Left lung (tissue), 14 donors: Measurements from ENCODE around the gene MRGPRF. TPM values are rescaled to one million over a fixed set of nuclear protein-coding genes. Genes with fewer than 3 reads are reported as not detected.

Experiments used
- ATAC-seq: fragments of 200-7000 bp; cut with Tn5 transposase; one replicate; pipeline ENCODE4 v1.9.1; 2020; ENCODE audit warnings: moderate library complexity
- DNase-seq, 4 donors: peaks; one replicate each; pipeline ENCODE4 v3.0.0-alpha.2; 2013 to 2020
- H3K27ac ChIP-seq, 2 donors: fragments of 200-600 bp; sonication (generic) in 1 of 2; one replicate each; pipeline versions ENCODE4 v1.5.0 to v1.8.0; 2020 to 2021
- H3K27me3 ChIP-seq, 2 donors: fragments of 200-600 bp; sonication (generic) in 1 of 2; one replicate each; pipeline versions ENCODE4 v1.5.0 to v1.8.0; 2020 to 2021
- H3K36me3 ChIP-seq, 2 donors: fragments of 200-600 bp; sonication (generic) in 1 of 2; one replicate each; pipeline versions ENCODE4 v1.5.0 to v1.8.0; 2020 to 2021
- H3K4me1 ChIP-seq, 2 donors: fragments of 200-600 bp; one replicate each; pipeline ENCODE4 v1.8.0; 2021
- H3K4me3 ChIP-seq, 2 donors: fragments of 200-600 bp; sonication (generic) in 1 of 2; one replicate each; pipeline versions ENCODE4 v1.5.0 to v1.8.0; 2020 to 2021; ENCODE audit warnings: mild to moderate bottlenecking in 1 of 2
- H3K9me3 ChIP-seq, 2 donors: fragments of 200-600 bp; sonication (generic) in 1 of 2; one replicate each; pipeline versions ENCODE4 v1.5.0 to v1.8.0; 2020 to 2021
- intact Hi-C, 2 donors: fragments of 100-400 bp; cut with DNase I; formaldehyde crosslinking; loops; one replicate each; pipeline versions ENCODE4 v1.11.2 to v1.14.2; 2022
- long read RNA-seq, 12 donors: library from polyadenylated mRNA in 2 of 12; unstranded in 2 of 12; transcript quantifications; one replicate each; pipeline ENCODE4 v2.0.0 and lab custom pipeline, GENCODE V29; 2019 to 2026
- polyA plus RNA-seq, 6 donors: library from polyadenylated mRNA; unstranded; fragments of 120-200 nt; gene quantifications; one replicate each; pipeline ENCODE4 v1.2.1, GENCODE V29; 2013; ENCODE audit not compliant: insufficient read length in 6 of 6
- total RNA-seq, 2 donors: library from RNA; stranded (reverse); fragmentation: NEBNext Ultra II Directional; extraction: Animal tissue kit (Norgen Biotek cat#: 25700); gene quantifications; one replicate each; pipeline ENCODE4 v1.2.1, GENCODE V29; 2021
- TF ChIP-seq, protein P1 (sequence below), 2 donors: fragments of 200-600 bp; sonication (generic) in 1 of 2; IDR thresholded peaks; one replicate each; pipeline versions ENCODE4 v1.5.0 to v1.8.0; 2021; ENCODE audit warnings: antibody characterized with exemption in 2 of 2
- donor health status: DM: no; HTN: yes; CAD: no.
- donor health status: DM: no; HTN: no; CAD: no.

The MRGPRF gene, protein sequence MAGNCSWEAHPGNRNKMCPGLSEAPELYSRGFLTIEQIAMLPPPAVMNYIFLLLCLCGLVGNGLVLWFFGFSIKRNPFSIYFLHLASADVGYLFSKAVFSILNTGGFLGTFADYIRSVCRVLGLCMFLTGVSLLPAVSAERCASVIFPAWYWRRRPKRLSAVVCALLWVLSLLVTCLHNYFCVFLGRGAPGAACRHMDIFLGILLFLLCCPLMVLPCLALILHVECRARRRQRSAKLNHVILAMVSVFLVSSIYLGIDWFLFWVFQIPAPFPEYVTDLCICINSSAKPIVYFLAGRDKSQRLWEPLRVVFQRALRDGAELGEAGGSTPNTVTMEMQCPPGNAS
- total RNA-seq (10 to 100 TPM; 12.6 to 22.6 TPM), polyA plus RNA-seq (1 to 10 TPM; 4.2 to 8.5 (median 5.0) TPM)
- long read RNA-seq, donor 1, transcript MRGPRF-201 (3 exons, 2,295 nt): major isoform, 8 of 9 reads
- long read RNA-seq, donor 1, partial matches to known transcripts: 0 of 9 reads
- long read RNA-seq, donor 1, other reads (novel, unspliced or antisense): 0 of 9 reads
- long read RNA-seq, donor 2, partial matches to known transcripts: 0 of 4 reads
- long read RNA-seq, donor 2, other reads (novel, unspliced or antisense): 0 of 4 reads
- long read RNA-seq, donor 3, partial matches to known transcripts: 0 of 1 reads
- long read RNA-seq, donor 3, other reads (novel, unspliced or antisense): 0 of 1 reads
- long read RNA-seq, donor 4, partial matches to known transcripts: 1 of 3 reads
- long read RNA-seq, donor 4, other reads (novel, unspliced or antisense): 0 of 3 reads
- long read RNA-seq, donor 5, partial matches to known transcripts: 0 of 2 reads
- long read RNA-seq, donor 5, other reads (novel, unspliced or antisense): 0 of 2 reads
- long read RNA-seq, donor 6, partial matches to known transcripts: 0 of 3 reads
- long read RNA-seq, donor 6, other reads (novel, unspliced or antisense): 0 of 3 reads
- long read RNA-seq, donor 7: 0 reads
- long read RNA-seq, donor 8, transcript MRGPRF-201 (3 exons, 2,295 nt): major isoform, 5 of 5 reads
- long read RNA-seq, donor 8, partial matches to known transcripts: 0 of 5 reads
- long read RNA-seq, donor 8, other reads (novel, unspliced or antisense): 0 of 5 reads
- long read RNA-seq, donor 9: 0 reads
- long read RNA-seq, donor 10, transcript MRGPRF-201 (3 exons, 2,295 nt): major isoform, 29 of 32 reads
- long read RNA-seq, donor 10, partial matches to known transcripts: 0 of 32 reads
- long read RNA-seq, donor 10, other reads (novel, unspliced or antisense): 1 of 32 reads
- long read RNA-seq, donor 11, partial matches to known transcripts: 0 of 1 reads
- long read RNA-seq, donor 11, other reads (novel, unspliced or antisense): 0 of 1 reads
- long read RNA-seq, donor 12, partial matches to known transcripts: 0 of 2 reads
- long read RNA-seq, donor 12, other reads (novel, unspliced or antisense): 0 of 2 reads

DNA sequence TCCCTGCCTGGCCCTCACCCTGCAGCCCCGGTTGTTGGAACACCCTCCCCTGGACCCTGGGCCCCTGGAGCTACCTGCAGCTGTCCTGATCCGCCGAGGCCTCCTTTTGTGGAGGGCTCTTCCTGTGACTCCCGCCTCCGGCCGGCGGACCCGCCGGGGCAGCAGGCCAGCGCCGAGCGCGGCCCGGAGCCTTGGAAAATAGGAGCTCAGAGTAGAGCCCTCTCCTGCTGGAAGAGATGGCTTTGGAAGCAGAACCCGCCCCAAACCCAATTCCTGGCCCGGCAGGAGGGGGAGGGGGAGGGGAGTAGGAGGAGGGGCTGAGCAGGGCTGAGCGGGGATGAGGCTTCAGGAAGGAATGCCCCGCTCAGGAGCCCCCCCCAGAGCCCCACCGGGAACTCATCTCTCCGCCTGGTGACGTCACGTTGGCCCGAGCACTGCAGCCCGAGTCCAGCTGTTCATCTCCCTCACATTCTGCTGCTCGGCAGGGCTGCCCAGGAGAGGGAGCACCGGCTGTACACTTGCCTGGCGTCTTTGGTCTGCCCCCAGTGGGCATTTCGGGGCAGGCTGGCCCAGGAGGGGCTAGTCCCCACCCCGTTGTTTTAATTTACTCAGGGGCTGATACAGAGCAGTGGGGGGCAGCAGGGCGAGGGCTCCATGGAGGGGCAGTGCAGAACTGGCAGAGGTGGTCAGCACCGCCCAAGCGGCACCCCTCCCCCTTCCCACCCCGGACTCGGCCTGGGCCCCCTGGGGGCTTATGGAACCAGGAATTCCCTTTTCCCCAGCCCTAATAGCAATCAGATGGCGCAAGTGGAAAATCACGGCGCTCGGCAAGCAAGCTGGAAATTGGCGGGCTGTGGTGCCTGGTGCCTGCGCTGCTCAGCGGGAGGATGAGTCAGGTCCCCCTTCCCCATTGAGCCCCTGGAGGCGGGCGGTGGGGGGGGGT, at the start of gene MRGPRF:
Gene MRGPRF, minus strand, starts transcription at position 238 of the 943 bp plus-strand sequence. CDS start 3,345 bp downstream, outside the sequence.
- peak; percentile 49 to 88 (median 76) for DNase-seq
- no peaks in the 10 kb centered on the region for H3K9me3 ChIP-seq
- peak within 1 kb of the TSS; percentile 32 to 44 for H3K4me3 ChIP-seq
- H3K36me3 ChIP-seq: no peaks in the 10 kb centered on the region
- peaks cover 10 to 42% of the 10 kb centered on the region in 2 donors for H3K4me1 ChIP-seq
- intact Hi-C loops: no loop called here
- peak within 1 kb of the TSS; percentile 41 to 72 for H3K27ac ChIP-seq
- TF ChIP-seq, protein P1, sequence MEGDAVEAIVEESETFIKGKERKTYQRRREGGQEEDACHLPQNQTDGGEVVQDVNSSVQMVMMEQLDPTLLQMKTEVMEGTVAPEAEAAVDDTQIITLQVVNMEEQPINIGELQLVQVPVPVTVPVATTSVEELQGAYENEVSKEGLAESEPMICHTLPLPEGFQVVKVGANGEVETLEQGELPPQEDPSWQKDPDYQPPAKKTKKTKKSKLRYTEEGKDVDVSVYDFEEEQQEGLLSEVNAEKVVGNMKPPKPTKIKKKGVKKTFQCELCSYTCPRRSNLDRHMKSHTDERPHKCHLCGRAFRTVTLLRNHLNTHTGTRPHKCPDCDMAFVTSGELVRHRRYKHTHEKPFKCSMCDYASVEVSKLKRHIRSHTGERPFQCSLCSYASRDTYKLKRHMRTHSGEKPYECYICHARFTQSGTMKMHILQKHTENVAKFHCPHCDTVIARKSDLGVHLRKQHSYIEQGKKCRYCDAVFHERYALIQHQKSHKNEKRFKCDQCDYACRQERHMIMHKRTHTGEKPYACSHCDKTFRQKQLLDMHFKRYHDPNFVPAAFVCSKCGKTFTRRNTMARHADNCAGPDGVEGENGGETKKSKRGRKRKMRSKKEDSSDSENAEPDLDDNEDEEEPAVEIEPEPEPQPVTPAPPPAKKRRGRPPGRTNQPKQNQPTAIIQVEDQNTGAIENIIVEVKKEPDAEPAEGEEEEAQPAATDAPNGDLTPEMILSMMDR (IDR thresholded peaks at IDR 0.05): peak in 1 of 2 donors; percentile 22
- ATAC-seq: peak; percentile 51
- peaks cover 14 to 73% of the 10 kb centered on the region in 2 donors for H3K27me3 ChIP-seq

DNA sequence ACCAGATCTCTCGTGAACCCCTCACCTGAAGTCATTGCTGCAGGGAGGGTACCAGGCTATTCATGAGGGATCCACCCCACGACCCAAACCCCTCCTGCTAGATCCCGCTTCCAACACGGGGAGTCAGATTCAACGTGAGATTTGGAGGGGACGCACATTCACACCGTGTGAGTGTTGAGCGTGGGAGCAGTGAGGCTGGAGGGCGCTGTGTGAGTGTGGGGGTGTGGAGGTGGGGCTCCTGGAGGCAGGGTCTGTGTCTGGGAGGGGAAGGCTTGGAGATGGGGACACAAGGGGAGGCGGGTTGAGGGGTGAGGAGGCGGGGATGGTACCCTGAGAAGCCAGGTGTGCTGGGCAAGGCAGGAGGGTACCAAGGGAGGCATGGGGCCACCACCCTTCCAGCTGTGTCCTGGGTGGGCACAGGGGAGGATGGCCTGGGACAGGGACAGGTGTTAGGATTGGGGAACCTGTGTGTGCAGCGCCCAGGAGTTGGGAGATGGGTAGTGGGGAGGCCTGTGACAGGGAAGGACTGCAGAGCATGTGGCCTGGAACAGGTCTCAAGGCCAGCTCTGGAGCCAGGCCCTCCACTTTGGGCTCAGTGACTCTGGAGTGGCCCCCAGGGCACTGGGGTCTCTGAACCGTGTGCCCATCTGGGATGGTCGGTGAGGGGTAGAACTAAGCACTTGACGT, 49.3 kb upstream of the MRGPRF start:
- DNase-seq: peak in 1 of 4 donors; percentile 68
- Histone ChIP-seq H3K4me3 (no peak overlapping the region), H3K27ac (no peak overlapping the region), H3K9me3 (no peaks in the 10 kb centered on the region), H3K27me3 (no peaks in the 10 kb centered on the region), H3K4me1 (no peaks in the 10 kb centered on the region), H3K36me3 (peaks cover 0 to 83% of the 10 kb centered on the region in 2 donors)
- TF ChIP-seq, protein P1 (IDR thresholded peaks at IDR 0.05): no peak
- no peak for ATAC-seq
- intact Hi-C loops: no loop called here

DNA sequence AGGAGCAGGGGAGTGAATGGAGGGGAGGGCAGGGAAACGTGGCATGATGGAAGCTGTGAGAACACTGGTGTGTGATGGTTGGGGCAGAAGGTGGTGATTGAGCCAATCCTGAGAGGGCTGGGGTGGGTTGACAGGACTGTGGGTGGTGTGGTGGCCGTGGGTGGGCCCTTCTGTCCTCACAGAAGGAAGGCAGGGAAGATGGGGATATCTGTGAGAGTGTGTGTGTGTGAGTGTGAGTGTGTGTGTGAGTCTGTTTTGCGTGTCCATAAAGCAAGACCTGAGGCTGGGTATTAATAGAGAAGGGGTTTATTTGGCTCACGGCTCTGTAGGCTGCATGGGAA, 48.6 kb upstream of the MRGPRF start:
- Histone ChIP-seq H3K27ac (no peak overlapping the region), H3K4me1 (no peaks in the 10 kb centered on the region), H3K27me3 (no peaks in the 10 kb centered on the region), H3K36me3 (peaks cover 0 to 81% of the 10 kb centered on the region in 2 donors), H3K9me3 (no peaks in the 10 kb centered on the region), H3K4me3 (no peak overlapping the region)
- ATAC-seq (no peak), DNase-seq (no peak)
- TF ChIP-seq, protein P1 (IDR thresholded peaks at IDR 0.05): no peak
- intact Hi-C loops: no loop called here
